ENCODE results near the gene ABCA2. TPM values are rescaled to one million over a fixed set of nuclear protein-coding genes. Genes with fewer than 3 reads are reported as not detected.

The ABCA2 gene
- total RNA-seq, 1 donor: 12.3 TPM

Other genes starting within 250 kb of the ABCA2 start
- 42.9 and 43.6 TPM in 2 replicates for gene TMEM141, start 236.9 kb downstream of the ABCA2 start, total RNA-seq
- 0.13 TPM in 1 of 2 replicates, not detected in the other for gene CCDC183, start 231.9 kb downstream of the ABCA2 start, total RNA-seq
- gene RABL6, start 220.3 kb downstream of the ABCA2 start, total RNA-seq: 68.1 and 77.0 TPM in 2 replicates
- 0.66 and 0.72 TPM in 2 replicates for gene AJM1, start 185.8 kb downstream of the ABCA2 start, total RNA-seq
- 51.4 and 81.0 TPM in 2 replicates for gene PHPT1, start 178.8 kb downstream of the ABCA2 start, total RNA-seq
- gene MAMDC4, start 175.9 kb downstream of the ABCA2 start, total RNA-seq: 1.9 and 2.0 TPM in 2 replicates
- 173 and 174 TPM in 2 replicates for gene EDF1, start 161.9 kb downstream of the ABCA2 start, total RNA-seq
- gene TRAF2, start 141.7 kb downstream of the ABCA2 start, total RNA-seq: 11.0 and 14.3 TPM in 2 replicates
- gene FBXW5, start 83.5 kb downstream of the ABCA2 start, total RNA-seq: 95.3 and 115 TPM in 2 replicates
- gene C8G, start 83.0 kb downstream of the ABCA2 start, total RNA-seq: not detected in 2 replicates
- gene LCN12, start 76.0 kb downstream of the ABCA2 start, total RNA-seq: not detected in 2 replicates
- gene PTGDS, start 50.7 kb downstream of the ABCA2 start, total RNA-seq: not detected in 2 replicates
- not detected in 2 replicates for gene LCNL1, start 45.2 kb downstream of the ABCA2 start, total RNA-seq
- 16.6 and 17.4 TPM in 2 replicates for gene PAXX, start 35.8 kb downstream of the ABCA2 start, total RNA-seq
- 0.14 and 0.27 TPM in 2 replicates for gene CLIC3, start 31.7 kb downstream of the ABCA2 start, total RNA-seq
- gene FUT7, start 3.9 kb upstream of the ABCA2 start, total RNA-seq: not detected in 2 replicates
- gene NPDC1, start 17.9 kb upstream of the ABCA2 start, total RNA-seq: 39.0 and 47.4 TPM in 2 replicates
- gene ENTPD2, start 25.8 kb upstream of the ABCA2 start, total RNA-seq: not detected in 2 replicates
- 19.7 and 36.7 TPM in 2 replicates for gene SAPCD2, start 42.3 kb upstream of the ABCA2 start, total RNA-seq
- gene UAP1L1, start 49.3 kb upstream of the ABCA2 start, total RNA-seq: 16.2 and 20.7 TPM in 2 replicates
- gene MAN1B1, start 58.7 kb upstream of the ABCA2 start, total RNA-seq: 45.7 and 53.3 TPM in 2 replicates
- gene DPP7, start 86.5 kb upstream of the ABCA2 start, total RNA-seq: 55.6 and 69.3 TPM in 2 replicates
- under 0.01 and 0.14 TPM in 2 replicates for gene GRIN1, start 110.9 kb upstream of the ABCA2 start, total RNA-seq
- not detected in 2 replicates for gene LRRC26, start 141.8 kb upstream of the ABCA2 start, total RNA-seq
- not detected in 2 replicates for gene TMEM210, start 143.8 kb upstream of the ABCA2 start, total RNA-seq
- 28.2 and 31.2 TPM in 2 replicates for gene ANAPC2, start 160.3 kb upstream of the ABCA2 start, total RNA-seq
- 84.6 and 91.9 TPM in 2 replicates for gene SSNA1, start 160.4 kb upstream of the ABCA2 start, total RNA-seq
- gene TPRN, start 172.5 kb upstream of the ABCA2 start, total RNA-seq: 6.3 and 8.7 TPM in 2 replicates
- 25.2 and 27.3 TPM in 2 replicates for gene TMEM203, start 177.4 kb upstream of the ABCA2 start, total RNA-seq
- 8.2 and 11.1 TPM in 2 replicates for gene NDOR1, start 177.5 kb upstream of the ABCA2 start, total RNA-seq
- 0.13 and 0.43 TPM in 2 replicates for gene RNF208, start 194.0 kb upstream of the ABCA2 start, total RNA-seq
- 0.27 and 0.29 TPM in 2 replicates for gene CYSRT1, start 196.9 kb upstream of the ABCA2 start, total RNA-seq
- gene RNF224, start 199.3 kb upstream of the ABCA2 start, total RNA-seq: 0.07 TPM in 1 of 2 replicates, not detected in the other
- not detected in 2 replicates for gene SLC34A3, start 202.7 kb upstream of the ABCA2 start, total RNA-seq
- 240 and 376 TPM in 2 replicates for gene TUBB4B, start 213.1 kb upstream of the ABCA2 start, total RNA-seq
- gene STPG3, start 223.0 kb upstream of the ABCA2 start, total RNA-seq: not detected in 2 replicates
- 52.3 and 62.5 TPM in 2 replicates for gene NELFB, start 227.1 kb upstream of the ABCA2 start, total RNA-seq
- gene TOR4A, start 249.5 kb upstream of the ABCA2 start, total RNA-seq: 48.3 and 50.1 TPM in 2 replicates

All from thoracic aorta endothelial cell (primary cell).